Epithelial cell of esophagus (primary cell): ENCODE measurements around the gene BHMT2.

Experiments used
- DNase-seq: peaks from one replicate; pipeline ENCODE4 v3.0.0; 2010; ENCODE audit warnings: low read depth
- H3K4me3 ChIP-seq: 2 replicates; pipeline ENCODE4 v1.5.1; 2011; ENCODE audit warnings: mild to moderate bottlenecking, low read length, control low read depth
- TF ChIP-seq, protein P1 (sequence below): IDR thresholded peaks from 2 replicates; pipeline ENCODE4 v1.5.1; 2011; ENCODE audit warnings: low read depth, mild to moderate bottlenecking, low read length, control low read depth, inconsistent platforms; ENCODE audit not compliant: insufficient read depth; ENCODE audit errors: missing control alignments

Gene BHMT2

GRCh38 chr5:79056847-79057246, 12.7 kb upstream of the BHMT2 start:
- TF ChIP-seq, protein P1, sequence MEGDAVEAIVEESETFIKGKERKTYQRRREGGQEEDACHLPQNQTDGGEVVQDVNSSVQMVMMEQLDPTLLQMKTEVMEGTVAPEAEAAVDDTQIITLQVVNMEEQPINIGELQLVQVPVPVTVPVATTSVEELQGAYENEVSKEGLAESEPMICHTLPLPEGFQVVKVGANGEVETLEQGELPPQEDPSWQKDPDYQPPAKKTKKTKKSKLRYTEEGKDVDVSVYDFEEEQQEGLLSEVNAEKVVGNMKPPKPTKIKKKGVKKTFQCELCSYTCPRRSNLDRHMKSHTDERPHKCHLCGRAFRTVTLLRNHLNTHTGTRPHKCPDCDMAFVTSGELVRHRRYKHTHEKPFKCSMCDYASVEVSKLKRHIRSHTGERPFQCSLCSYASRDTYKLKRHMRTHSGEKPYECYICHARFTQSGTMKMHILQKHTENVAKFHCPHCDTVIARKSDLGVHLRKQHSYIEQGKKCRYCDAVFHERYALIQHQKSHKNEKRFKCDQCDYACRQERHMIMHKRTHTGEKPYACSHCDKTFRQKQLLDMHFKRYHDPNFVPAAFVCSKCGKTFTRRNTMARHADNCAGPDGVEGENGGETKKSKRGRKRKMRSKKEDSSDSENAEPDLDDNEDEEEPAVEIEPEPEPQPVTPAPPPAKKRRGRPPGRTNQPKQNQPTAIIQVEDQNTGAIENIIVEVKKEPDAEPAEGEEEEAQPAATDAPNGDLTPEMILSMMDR = no peak
- H3K4me3 ChIP-seq = no peak overlapping the region
- no peak for DNase-seq

- no peak overlapping the region for H3K4me3 ChIP-seq
- no peak for DNase-seq
- TF ChIP-seq, protein P1 = no peak
Observed at GRCh38 chr5:79059674-79060073, 9.9 kb upstream of the BHMT2 start.

- peak; percentile 74 for DNase-seq
- H3K4me3 ChIP-seq = no peak overlapping the region
- TF ChIP-seq, protein P1 = no peak
Observed at GRCh38 chr5:79062436-79062835, 7.1 kb upstream of the BHMT2 start.

- TF ChIP-seq, protein P1 = no peak
Observed at GRCh38 chr5:79070350-79070667, 742 bp downstream of the BHMT2 start.

DNA sequence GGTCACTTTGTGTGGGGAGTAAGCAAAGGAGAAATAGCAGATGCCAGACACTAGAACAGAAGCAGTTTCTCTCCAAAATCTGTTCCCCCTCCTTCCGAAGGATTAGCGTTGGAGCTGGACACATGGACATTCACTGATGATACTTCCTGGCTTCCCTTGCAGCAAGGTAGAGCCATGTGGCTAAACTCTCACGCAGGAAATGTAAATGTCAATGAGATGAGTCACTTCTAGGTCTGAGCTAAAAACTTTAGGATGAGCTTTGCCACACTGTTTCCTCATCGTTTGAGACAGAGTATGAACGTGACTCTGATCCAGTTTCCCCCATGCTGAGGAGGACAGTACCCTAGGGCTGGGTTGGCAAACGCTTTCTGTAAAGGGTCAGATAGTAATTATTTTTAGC, 5.1 kb downstream of the BHMT2 start:
- no peak overlapping the region for H3K4me3 ChIP-seq
- TF ChIP-seq, protein P1 = no peak
- peak; percentile 76 for DNase-seq

More at GRCh38 chr5:79070350-79070667, 742 bp downstream of the BHMT2 start:
- DNase-seq = no peak
- no peak overlapping the region for H3K4me3 ChIP-seq

- no peak overlapping the region for H3K4me3 ChIP-seq
- DNase-seq = no peak
- TF ChIP-seq, protein P1 = no peak
Observed at GRCh38 chr5:79075646-79076426, 6.3 kb downstream of the BHMT2 start.

DNA sequence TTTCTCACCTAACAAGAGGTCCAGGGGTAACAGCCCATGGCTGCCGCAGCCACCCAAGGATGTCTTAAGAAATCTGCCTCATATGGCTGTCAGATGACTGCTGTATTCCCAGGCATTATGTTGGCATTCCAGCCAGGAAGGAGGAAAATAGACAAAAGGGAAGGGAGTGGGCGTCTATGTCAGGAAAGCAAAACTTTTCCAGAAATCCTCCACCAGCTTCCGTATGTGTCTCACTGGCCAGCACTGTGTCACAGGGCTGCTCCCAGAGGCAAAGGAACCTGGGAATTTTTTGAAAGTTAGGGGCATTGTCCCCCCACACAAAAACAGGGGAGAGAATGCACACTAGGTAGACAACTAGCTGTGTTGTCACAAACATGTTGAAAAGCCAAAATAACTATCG, 7.3 kb downstream of the BHMT2 start:
- H3K4me3 ChIP-seq = no peak overlapping the region
- no peak for DNase-seq
- TF ChIP-seq, protein P1 = no peak
